BE2C (cell line): Measurements from ENCODE around the gene VRK1.

Experiments
- DNase-seq: peaks from one replicate; pipeline ENCODE4 v3.0.0-alpha.2; 2020
- H3K27me3 ChIP-seq: fragments of 250-450 bp; sonication (Bioruptor Pico); 2 replicates; pipeline ENCODE4 v1.5.1; 2020; ENCODE audit warnings: mild to moderate bottlenecking
- H3K36me3 ChIP-seq: fragments of 250-450 bp; sonication (Bioruptor Pico); 2 replicates; pipeline ENCODE4 v1.5.1; 2020; ENCODE audit warnings: mild to moderate bottlenecking
- H3K4me1 ChIP-seq: fragments of 250-450 bp; sonication (Bioruptor Pico); 2 replicates; pipeline ENCODE4 v1.5.1; 2020
- H3K4me3 ChIP-seq: 2 replicates; pipeline ENCODE4 v1.5.1; 2011; ENCODE audit warnings: low read depth, low read length
- H3K9me3 ChIP-seq: fragments of 250-450 bp; sonication (Bioruptor Pico); 2 replicates; pipeline ENCODE4 v1.5.1; 2020
- CTCF ChIP-seq: IDR thresholded peaks from 2 replicates; pipeline ENCODE4 v1.5.1; 2012; ENCODE audit warnings: mild to moderate bottlenecking, low read depth, low read length

VRK1 gene

GRCh38 chr14:96792591-96792990 is 4.6 kb upstream of the VRK1 start:
- TF ChIP-seq CTCF, result no peak
- Histone ChIP-seq H3K27me3 (no peaks in the 10 kb centered on the region), H3K36me3 (no peaks in the 10 kb centered on the region), H3K4me1 (no peaks in the 10 kb centered on the region), H3K9me3 (no peaks in the 10 kb centered on the region; the same call in 1 of the 2 replicates), H3K4me3 (no peak overlapping the region)
- DNase-seq, result no peak

GRCh38 chr14:96793547-96793946 is 3.6 kb upstream of the VRK1 start:
- DNase-seq, result no peak
- Histone ChIP-seq H3K9me3 (no peaks in the 10 kb centered on the region; the same call in 1 of the 2 replicates), H3K27me3 (no peaks in the 10 kb centered on the region), H3K4me3 (no peak overlapping the region), H3K4me1 (no peaks in the 10 kb centered on the region), H3K36me3 (no peaks in the 10 kb centered on the region)
- no peak for TF ChIP-seq CTCF

- H3K9me3 ChIP-seq, result no peaks in the 10 kb centered on the region
- TF ChIP-seq CTCF, result no peak
Measured at GRCh38 chr14:96795109-96795828, 1.9 kb upstream of the VRK1 start.

GRCh38 chr14:96797582-96798349 is 584 bp downstream of the VRK1 start:
- peak; percentile 34 for DNase-seq
- no peak for TF ChIP-seq CTCF

More at GRCh38 chr14:96795109-96795828, 1.9 kb upstream of the VRK1 start:
- H3K36me3 ChIP-seq, result no peaks in the 10 kb centered on the region
- no peak for DNase-seq
- no peaks in the 10 kb centered on the region; the same call in 1 of the 2 replicates for H3K4me1 ChIP-seq
- no peak overlapping the region for H3K4me3 ChIP-seq
- H3K27me3 ChIP-seq, result no peaks in the 10 kb centered on the region

GRCh38 chr14:96798956-96799355 is 1.8 kb downstream of the VRK1 start:
- Histone ChIP-seq H3K4me1 (no peaks in the 10 kb centered on the region; the same call in 1 of the 2 replicates), H3K9me3 (no peaks in the 10 kb centered on the region), H3K4me3 (peak overlapping the region; percentile 88), H3K36me3 (no peaks in the 10 kb centered on the region; the same call in 1 of the 2 replicates), H3K27me3 (no peaks in the 10 kb centered on the region)
- no peak for DNase-seq
- no peak for TF ChIP-seq CTCF

More at GRCh38 chr14:96797582-96798349, 584 bp downstream of the VRK1 start:
- H3K4me3 ChIP-seq, result peak overlapping the region; percentile 88
- H3K36me3 ChIP-seq, result no peaks in the 10 kb centered on the region; the same call in 1 of the 2 replicates
- H3K9me3 ChIP-seq, result no peaks in the 10 kb centered on the region
- H3K27me3 ChIP-seq, result no peaks in the 10 kb centered on the region
- H3K4me1 ChIP-seq, result no peaks in the 10 kb centered on the region; the same call in 1 of the 2 replicates
